Measurements from ENCODE around the gene SUGP1.
"Not testable (repeated sequence)": the region's sequence is repeated elsewhere in the genome, so short reads cannot be mapped to it uniquely, and the experiment has no call there.

Gene SUGP1

DNA sequence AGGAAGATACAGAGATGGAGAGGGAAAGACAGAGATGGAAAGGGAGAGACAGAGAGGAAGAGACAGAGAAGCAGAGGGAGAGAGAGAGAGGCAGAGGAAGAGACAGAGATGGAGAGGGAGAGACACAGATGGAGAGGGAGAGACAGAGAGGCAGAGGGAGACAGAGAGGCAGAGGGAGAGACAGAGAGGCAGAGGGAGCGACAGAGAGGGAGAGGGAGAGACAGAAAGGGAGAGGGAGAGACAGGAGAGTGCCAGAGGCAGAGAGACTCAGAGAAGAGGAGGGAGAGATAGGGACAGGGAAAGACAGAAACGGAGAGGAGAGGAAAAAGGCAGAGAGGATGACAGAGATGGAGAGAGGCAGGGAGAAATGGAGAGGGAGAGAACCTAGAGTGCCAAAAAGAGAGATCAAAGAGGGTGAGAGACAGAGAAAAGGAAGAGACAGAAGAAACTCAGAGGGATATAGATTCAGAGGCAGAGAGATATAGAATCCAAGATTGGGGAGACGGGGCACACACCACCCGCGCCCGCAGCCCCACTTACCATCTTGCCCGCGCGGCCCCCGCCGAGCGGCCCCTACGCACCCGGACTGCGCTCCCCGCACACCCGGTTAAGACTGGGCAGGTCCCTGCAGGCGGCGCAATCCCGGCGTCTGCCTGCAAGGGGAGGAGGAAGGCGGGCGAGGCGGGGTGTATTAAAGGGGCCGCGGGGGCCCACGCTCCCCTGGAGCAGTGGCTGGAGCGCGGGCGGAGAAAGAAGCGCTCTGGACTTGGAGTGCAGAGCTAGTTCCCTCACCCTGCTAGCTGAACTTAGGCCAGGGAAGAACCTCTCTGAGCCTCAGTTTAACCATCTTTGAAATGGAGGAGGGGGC, 57.9 kb downstream of the SUGP1 start:
- no peak for DNase-seq (ENCODE audit: low read depth)

DNA sequence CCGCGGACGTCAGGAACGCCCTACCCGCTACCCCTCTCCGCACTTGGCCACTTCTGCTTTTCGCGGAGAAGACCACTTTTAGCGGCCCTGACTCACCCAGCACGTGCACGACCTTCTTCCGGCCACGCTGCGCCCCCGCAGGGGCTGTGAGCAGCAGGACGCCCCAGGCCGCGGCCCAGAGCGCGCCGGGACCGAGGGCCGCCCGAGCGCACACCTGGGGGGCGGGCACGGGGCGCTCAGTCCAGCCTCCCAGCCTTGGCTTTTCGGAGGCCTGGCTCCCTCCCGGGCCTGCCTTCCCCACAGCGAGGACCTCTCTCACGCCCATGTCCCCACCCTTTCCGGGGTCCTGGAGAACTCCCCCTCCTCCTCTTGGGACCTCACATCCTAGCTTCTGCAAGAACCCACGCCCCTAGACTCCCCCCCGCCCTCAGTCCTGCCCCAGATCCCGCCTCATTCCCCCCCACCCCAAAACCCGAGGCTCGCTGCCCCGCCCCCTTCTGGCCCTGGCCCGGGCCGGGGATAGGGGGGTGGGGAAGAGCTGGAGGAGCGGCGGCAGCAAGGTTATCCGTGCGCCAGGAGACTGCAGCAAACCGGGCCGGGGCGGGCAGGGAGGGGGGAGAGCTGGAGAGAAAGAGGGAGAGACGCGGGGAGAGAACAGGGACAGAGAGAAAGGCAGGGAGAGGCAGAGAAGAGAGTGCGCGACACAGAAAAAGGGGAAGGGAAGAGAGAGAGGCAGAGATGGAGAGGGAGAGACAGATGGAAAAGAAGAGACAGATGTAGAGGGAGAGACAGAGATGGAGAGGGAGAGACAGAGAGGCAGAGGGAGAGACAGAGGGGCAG, 58.7 kb downstream of the SUGP1 start:
- no peak for DNase-seq (ENCODE audit: low read depth)

DNA sequence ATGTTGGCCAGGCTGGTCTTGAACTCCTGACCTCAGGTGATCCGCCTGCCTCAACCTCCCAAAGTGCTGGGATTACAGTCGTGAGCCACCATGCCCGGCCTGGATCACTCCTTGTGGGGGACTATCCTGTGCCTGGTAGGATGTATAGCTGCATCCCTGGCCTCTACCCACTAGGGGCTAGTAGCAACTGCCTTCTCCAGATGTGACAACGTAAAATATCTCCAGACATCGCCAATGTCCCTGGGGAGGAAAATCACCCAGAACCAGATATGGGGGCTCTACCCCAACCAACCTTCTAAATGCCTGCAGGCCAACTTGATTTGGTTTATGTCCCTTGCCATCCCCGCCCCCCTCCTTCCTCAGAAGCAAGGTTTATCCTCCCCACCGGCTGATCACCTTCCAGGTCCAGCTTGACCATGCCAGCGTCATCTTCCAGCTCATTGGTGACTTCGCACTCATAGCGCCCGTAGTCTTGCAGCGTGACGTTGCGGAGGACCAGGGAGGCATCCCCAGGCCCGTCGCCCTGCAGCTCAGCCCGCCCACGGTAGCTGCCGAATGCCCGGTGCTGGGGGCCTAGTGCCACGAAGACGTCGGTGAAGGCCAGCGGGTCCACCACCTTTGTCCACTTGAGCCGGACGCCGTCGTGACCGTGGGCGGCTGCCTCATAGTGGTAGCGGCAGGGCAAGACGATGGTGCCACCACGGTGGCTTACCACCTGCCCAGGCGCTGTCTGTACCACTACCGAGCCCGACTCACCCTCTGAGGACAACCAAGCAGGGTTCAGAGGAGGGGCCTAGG, 59.7 kb downstream of the SUGP1 start:
- DNase-seq (ENCODE audit: low read depth), result no peak

DNA sequence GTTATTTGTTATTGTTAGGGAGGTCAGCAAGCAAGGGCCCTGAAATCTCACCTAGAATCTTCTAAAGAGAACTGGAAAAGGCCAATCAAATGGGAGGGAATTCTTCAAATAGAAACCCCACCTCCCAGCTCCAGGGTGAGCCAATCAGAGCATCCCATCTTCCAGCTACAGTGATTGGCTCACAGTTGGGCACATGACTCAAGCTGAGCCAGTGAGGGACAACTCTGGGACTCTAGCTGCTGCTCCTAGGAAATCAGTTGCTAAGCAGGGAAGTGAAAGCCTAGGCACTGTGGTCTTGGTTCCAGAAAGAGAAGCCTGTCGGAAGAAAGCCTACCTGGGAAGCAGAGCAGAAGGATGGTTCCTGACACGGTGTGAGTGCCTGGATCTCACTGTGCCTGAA, 60.6 kb downstream of the SUGP1 start:
- DNase-seq (ENCODE audit: low read depth), result no peak

DNA sequence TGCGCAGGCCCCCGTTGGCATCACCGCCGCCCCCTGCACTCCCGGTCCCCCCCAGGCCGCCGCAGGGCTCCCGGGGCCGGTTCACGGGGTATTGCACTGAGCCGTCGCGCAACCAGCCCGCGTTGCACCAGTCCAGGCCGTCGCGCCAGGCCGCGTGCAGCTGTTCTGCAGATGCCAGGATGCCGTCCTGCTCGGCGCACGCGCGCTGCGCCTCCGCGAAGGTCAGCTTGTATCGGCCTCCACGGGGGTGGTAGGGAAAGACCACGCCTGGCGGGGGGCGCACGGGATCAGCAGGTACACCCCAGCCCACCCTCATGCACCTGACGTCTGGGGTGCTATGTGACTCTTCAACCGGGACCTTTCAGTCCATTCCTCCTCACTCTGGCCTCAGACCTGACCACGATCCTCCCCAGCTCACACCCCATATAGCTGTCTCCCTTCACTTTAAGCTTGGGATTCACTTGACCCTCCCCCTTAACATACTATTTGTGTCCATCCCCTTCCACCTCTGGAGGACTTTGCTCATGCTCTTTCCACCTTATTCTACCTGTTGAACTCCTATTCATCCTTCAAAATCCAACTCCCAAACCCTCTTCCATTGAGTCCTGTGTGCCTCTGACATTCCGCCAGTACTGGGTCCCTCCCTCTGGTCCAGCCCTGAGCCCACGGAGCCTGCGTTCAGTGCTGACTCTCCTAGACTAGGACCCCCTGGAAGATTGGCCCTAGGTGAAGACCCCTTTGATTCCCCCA, 61.5 kb downstream of the SUGP1 start:
- no peak for DNase-seq (ENCODE audit: low read depth)

DNA sequence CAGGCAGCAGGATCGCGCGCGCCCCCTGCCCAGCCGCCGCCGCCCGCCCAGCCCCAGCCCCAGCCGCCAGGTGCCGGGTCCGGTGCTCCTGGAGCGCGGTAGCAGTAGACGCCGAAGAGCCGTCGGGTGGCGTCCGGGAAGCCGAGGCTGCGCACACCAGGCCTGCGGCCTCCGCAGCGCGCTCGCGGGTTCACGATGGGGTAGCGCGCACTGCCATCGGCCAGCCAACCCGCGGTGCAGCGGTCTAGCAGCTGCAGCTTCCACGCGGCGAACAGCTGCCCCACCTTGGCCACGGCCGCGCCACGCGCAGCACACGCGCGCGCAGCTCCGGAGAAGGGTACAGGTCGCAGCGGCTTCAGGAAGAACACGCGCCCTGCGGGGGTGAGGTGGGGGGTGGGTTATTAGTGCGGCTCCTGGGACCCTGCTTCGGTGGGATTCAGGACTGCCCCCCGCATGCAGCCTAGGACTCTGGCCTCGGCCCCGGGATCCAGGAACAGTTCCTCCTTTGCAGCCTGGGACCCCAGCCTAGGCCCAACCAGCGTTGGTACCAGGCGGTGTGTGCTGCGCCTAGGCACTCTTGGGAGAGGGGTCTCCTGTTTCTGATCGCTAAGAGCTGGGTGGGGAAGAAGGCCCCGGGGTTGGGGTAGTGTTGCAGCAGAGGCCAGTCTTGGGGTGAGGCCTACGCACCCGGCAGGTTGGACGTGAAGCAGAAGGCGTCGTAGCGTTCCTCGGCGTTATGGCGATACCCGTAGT, 62.3 kb downstream of the SUGP1 start:
- DNase-seq (ENCODE audit: low read depth), result no peak

DNA sequence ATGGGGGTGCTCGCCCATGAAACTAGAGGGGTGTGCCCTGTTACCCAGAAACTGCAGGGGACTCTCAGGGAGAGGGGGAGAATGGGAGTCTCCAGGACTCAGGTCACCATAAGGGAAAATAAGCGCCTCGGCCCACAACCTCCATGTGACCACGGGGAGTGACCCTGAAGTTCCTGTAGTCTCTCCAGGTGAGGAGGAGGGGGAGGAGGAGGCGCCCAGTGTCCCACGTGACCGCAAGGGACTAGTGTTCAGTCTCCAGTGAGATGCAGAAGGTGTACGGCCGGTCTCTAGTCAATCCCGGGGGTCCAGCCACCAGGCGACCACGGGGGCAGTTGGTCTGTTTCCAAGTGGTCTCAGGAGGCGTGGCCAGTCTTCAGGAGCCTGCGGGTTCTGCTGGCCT, 63.2 kb downstream of the SUGP1 start:
- DNase-seq (ENCODE audit: low read depth), result no peak

DNA sequence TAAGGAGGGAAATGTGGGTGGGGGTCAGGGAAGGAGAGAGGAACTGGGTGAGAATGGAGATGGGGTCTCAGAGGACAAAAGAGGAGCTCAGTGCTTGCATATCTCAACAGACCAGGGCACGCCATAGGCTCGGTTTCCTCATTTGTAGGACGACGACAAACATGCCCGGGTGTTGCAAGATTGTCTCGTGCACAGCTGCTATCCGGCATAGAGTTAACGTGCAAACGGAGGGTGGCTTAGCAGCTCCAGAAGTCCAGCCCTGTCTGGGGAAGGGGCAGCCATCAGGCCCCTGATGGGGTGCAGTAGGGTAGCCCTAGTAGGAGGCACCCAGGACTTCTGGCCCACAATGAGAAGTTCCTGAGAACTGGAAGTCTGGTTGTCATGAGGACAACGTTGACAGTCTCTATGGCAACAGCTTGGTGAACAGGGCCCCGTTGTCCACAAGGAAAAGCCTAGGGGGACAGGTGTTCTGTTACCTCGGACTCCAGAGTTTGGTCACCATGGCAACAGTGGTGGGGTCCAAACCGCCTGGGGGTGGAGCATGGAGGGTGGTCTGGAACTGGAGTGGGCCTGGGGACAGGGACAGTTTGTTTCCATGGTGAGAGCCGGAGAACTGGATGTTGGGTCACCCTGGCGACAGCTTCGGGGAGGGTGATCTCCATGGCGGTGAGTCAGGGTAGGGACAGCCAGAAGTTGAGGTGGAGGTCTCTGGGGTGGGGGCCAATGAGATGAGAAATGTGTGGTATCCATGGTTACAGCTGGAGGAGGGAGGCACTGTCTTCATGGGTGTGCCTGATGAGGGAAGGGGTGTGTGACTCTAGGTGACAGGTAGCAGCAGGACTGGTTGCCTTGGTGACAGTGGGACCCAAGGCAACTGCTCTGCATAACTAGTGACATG, 64.0 kb downstream of the SUGP1 start:
- no peak for DNase-seq (ENCODE audit: low read depth)

DNA sequence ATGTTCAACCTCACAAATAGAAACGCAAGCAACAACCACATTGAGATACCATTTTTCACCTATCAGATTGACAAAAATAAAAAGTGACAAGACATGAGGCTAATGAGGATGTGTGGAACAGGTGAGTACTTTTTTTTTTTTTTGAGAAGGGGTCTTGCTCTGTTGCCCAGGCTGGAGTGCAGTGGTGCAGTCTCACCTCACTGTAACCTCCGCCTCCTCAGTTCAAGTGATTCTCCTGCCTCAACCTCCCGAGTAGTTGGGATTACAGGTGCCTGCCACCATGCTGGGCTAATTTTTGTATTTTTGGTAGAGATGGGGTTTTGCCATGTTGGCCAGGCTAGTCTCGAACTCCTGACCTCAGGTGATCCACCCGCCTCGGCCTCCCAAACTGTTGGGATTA, 66.9 kb downstream of the SUGP1 start:
- DNase-seq (ENCODE audit: low read depth), result not testable (repeated sequence)

DNA sequence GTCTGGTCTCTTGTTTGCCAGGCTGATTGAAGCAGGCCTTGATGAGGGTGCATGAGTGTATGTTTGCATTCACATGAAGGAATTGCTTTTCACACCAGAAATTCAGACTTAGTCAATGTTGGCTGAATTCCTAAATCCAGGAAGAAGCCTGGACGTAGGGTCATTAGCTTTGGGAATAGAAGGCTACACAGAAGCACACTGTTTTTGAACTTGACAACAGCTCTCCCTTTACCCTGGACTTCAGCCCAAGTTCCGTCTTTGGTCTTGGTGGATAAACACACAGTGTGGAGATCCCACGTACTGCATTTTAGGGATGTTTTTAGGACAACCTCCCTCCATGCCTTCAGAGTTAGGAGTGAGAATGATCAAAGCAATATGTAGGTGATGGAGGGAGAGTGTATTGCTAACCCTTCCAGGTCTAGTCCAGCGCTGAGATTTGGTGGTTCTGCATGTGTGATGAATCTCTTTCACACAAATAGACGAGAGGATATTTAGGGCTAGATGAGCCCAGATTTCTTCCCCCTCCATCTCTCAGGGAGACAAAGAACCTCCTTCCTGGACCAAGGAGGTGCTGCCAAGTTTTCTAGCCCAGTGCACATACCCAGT, 70.0 kb downstream of the SUGP1 start:
- DNase-seq (ENCODE audit: low read depth), result no peak

DNA sequence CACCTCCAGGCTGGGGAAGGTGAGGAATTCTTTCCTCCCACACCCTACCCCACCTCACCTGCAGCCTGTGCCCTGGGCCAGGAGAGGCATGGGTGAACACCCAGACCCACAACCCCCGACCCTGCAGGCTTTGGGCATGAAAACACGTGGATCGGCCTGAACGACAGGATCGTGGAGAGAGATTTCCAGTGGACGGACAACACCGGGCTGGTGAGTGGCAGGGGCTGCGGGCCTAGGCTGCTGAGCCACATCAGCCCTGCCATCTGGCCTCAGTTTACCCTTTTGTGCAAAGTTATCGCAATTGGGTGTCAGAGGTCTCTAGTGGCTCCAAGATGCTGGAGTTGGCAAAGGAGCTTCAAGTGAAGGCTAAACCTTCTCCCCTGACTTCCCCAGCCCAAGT, 79.8 kb downstream of the SUGP1 start:
- DNase-seq (ENCODE audit: low read depth), result no peak

DNA sequence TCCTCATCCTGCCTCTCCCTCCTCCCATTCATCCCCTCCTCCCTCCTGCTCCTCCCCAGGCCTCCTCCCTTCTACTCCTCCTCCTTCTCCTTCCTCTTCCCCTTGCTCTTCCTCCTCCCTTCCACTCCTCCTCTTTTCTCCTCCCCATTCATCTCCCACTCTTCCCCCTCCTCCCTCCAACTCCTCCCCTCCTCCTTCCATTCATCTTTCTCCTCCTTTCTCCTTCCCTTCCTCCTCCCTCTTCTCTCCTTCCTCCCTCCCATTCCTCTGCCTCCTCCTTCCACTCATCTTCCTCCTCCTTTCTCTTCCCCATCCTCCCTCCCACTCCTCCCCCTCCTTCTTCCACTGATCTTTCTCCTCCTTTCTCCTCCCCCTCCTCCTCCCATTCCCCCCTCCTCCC, 80.6 kb downstream of the SUGP1 start:
- no peak for DNase-seq (ENCODE audit: low read depth)

DNA sequence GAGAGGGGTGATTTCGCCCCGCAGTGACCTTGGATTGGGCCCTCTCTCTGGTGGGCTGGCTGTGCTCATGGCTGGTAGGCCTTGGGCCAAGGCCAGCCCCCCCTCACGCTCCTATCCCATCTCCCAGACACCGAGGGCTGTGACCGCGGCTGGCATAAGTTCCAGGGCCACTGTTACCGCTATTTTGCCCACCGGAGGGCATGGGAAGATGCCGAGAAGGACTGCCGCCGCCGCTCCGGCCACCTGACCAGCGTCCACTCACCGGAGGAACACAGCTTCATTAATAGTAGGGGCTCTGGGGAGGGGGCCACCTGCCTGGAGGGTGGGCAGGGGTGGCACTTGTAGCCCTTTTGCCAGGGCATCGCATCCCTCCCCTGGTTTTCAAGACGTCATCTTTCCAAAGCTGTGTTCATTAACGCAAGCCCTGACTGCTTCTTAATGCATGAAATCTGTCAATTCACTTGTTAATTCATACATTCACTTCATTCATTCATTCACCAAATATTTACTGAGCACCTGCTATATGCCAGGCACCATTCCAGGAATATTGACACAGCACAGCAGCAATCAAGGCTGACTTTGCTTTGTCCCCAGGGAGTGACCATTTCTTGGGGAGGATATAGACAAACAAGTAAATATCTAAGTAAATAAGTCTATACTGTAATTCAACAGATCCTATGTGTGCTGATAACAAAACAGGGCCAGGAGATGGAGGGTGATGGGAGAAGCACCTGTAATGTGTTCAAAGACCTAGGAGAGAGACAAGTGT, 82.0 kb downstream of the SUGP1 start:
- DNase-seq (ENCODE audit: low read depth), result no peak

DNA sequence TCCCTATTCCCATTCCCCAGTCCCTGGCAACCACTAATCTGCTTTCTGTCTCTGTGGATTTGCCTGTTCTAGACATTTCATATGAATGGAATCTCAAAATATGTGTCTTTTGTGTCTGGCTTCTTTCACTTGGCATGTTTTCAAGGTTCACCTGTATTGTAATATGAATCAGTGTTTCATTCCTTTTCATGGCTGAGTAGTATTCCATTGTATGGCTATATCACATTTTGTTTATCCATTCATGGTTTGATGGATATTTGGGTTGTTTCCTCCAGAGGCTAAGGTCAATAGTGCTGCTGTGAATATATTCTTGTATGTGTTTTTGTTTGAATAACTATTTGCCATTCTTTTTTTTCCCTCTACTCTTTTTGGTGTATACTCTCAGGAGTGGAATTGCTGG, 84.1 kb downstream of the SUGP1 start:
- no peak for DNase-seq (ENCODE audit: low read depth)

DNA sequence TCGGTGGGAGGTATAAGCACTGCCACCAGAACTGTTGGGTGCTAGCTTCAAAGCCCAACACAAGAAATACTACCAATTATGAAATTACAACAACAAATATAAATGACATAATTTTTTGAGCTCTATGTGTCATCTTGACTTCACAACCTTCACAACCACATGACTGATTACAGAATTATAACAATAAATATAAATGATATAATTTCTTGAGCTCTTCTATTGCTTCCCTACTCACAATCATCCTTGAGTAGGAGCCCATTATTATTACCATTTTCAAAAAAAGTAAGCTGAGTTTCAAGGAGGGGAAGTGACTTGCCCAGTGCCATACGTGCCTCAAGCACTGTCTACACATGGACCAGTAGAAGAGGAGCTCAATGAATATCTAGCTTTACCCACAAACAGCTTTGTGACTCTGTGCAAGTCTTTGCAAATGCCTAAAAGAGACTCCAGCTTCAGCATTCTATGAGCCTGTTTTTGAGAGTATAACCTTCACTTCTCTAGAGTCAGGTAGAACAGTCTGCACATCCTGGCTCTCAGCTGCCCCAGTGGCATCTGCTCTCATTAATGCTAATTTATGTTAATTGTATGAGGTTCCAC, 86.0 kb downstream of the SUGP1 start:
- DNase-seq (ENCODE audit: low read depth), result no peak

DNA sequence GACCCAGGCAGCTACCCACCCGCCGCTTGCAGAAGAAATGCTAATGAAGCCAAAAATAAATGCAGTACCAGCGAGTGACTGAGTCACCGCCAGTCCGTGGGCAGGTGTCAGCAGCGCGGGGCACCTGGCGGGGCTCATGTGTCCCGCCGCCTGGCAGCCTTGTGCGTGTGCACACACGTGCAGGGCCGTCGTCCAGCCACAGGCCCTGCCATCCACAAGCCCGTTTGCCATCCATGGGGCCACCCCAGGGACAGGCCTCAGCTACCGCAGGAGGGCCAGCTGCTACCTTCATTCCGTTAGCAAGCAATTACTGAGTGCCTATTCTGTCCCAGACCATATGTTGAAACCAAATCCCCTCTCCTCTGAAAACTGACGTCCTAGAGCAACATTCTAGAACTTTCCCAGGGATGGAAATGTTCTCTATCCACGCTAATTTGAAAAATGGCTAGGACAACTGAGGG, 88.0 kb downstream of the SUGP1 start:
- no peak for DNase-seq (ENCODE audit: low read depth)

DNA sequence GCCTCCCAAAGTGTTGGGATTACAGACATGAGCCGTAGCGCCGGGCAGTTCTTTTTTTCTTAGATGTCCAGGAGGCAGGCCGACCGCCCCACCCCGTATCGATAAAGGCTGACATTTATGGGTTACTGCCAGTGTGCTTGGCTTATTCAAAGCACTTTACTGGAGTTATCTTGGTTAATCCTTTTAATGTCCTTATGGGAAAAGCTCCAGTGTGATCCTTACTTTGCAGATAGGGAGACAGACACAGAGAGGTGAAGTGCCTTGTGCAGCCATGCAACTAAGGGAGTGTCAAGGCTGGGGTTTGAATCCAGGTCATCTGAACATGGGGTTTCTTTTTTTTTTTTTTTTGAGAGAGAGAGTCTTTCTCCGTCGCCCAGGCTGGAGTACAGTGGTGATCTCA, 89.3 kb downstream of the SUGP1 start:
- no peak for DNase-seq (ENCODE audit: low read depth)

DNA sequence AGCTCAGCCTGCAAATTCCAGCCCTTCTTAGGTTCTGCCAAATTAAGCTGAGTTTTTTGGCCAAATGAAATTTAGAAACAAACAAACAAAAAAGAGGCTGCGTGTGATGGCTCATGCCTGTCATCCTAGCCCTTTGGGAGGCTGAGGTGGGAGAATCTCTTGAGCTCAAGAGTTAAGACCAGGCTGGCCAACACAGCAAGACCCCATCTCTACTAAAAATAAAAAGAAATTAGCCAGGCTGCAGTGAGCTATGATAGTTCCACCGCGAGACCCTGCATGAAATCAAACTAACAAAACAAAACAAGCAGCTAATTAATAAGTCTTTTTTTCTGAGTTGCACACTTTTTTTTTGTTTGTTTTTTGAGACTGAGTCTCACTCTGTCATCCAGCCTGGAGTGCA, 90.6 kb downstream of the SUGP1 start:
- no peak for DNase-seq (ENCODE audit: low read depth)

Measured in T follicular helper cell (primary cell).